Measurements from ENCODE around the gene ZNF397. TPM values are rescaled to one million over a fixed set of nuclear protein-coding genes. Genes with fewer than 3 reads are reported as not detected.

Gene ZNF397
- total RNA-seq: 1.6 and 2.3 TPM in 2 replicates

DNA sequence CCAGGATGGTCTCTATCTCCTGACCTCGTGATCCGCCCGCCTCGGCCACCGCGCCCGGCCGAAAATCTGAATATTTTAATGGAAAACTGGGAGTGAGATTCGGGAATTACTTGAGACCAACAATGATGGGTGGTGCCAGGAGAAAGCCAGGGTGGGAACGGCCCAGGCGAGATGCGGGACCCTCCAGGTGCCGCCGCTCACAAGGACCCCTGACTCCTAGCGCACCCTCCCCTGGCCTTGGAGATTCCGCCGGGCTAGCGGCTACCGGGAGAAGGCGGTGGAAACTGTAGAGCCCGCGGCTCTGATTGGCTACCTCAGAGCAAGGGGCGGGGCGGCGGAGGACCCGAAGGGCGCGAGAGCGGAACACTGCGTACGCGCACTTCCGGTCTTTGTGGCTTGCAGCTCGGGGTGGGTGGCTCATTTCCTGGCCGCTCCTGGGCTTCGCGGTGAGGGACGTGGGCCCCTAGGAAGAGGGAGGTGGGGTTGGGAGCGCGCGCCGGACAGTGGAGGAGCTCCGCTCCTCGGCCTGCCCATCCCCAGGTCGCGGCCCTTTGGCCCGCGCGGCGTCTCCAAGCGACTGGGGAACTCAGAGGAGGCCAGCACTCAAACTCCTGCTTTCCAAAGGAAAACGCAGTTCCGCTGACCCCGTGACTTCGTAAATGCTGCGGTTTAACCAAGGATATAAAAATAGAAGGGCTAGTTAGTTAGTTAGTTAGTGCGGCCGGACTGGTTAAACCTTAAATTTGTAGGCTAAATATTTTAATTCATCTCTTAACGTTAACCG, at the start of gene ZNF397:
ZNF397 (plus strand) TSS at position 371 of the 784 bp plus-strand sequence. CDS start 1,437 bp downstream, outside the sequence.

DNA sequence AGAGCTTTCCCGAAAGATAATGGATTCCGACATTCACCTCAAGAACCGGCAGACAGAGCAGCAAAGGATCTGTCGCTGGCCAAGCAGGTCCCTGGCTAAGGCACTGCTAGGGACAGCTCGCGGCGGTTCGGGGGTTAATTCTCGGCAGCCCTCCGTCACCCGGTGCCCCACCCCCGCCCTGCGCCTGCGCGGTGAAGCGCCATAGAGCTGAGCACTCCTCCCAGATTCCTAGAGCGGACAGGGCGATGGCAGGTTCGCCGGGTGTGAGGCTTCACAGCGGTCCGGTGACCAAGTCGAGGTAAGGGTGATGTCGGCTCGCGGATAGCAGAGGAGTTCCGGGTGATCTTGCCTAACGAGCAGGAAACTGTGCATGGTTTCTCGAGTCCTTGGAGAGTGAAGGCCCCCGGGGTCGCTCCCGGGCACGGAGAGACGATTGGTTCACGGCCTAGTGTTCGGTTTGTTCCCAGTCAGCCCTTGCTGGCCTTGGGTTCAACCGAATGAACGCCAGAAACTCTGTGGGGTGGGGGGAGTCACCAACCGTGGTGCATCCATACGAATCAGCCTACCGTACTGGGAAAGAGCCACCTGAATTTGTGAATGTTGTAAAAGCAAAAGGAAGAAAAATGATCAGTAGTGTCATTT, 49.4 kb downstream of the ZNF397 start, which contains the start of gene ZSCAN30:
ZSCAN30 (minus strand) TSS at position 136 of the 642 bp plus-strand sequence. CDS start 25,877 bp downstream, outside the sequence.

Other genes starting within 250 kb of the ZNF397 start
- 50.2 and 60.1 TPM in 2 replicates for gene MAPRE2, start 199.6 kb upstream of the ZNF397 start, total RNA-seq
- 14.9 and 15.8 TPM in 2 replicates for gene ZSCAN30, start 49.2 kb downstream of the ZNF397 start, total RNA-seq
- gene ZNF24, start 103.4 kb downstream of the ZNF397 start, total RNA-seq: 18.8 and 19.7 TPM in 2 replicates
- gene ZNF396, start 136.3 kb downstream of the ZNF397 start, total RNA-seq: 0.67 TPM in 1 of 2 replicates, not detected in the other

Data from mammary microvascular endothelial cell (primary cell).